HEK293 (cell line): Measurements from ENCODE around the gene GNG12.
A peak's percentile ranks its signal among the peaks of the same experiment; 100 is the strongest.

Experiments
- SP2 ChIP-seq: fragments of 450-650 bp; formaldehyde crosslinking; IDR thresholded peaks from 2 replicates; pipeline ENCODE4 v1.5.1; 2016; ENCODE audit warnings: missing biosample characterization, missing genetic modification characterization
- TCF7L2 ChIP-seq: IDR thresholded peaks from 2 replicates; pipeline ENCODE4 v1.6.1; 2011; ENCODE audit warnings: low read depth, mild to moderate bottlenecking, inconsistent platforms, low read length, moderate library complexity, borderline replicate concordance
- ZFP3 ChIP-seq: fragments of 450-650 bp; formaldehyde crosslinking; IDR thresholded peaks from 2 replicates; pipeline ENCODE4 v1.5.1; 2016; ENCODE audit warnings: low read depth, missing biosample characterization, missing genetic modification characterization
- ZNF350 ChIP-seq: fragments of 450-650 bp; formaldehyde crosslinking; IDR thresholded peaks from 2 replicates; pipeline ENCODE4 v1.5.0; 2017; ENCODE audit warnings: missing biosample characterization, mild to moderate bottlenecking, missing genetic modification characterization
- ZNF549 ChIP-seq: fragments of 450-650 bp; IDR thresholded peaks from 2 replicates; pipeline ENCODE4 v1.5.1; 2018; ENCODE audit warnings: missing biosample characterization, missing genetic modification characterization, mild to moderate bottlenecking, inconsistent platforms, moderate library complexity
- ZNF776 ChIP-seq: fragments of 450-650 bp; formaldehyde crosslinking; IDR thresholded peaks from 2 replicates; pipeline ENCODE4 v1.5.0; 2017; ENCODE audit warnings: missing biosample characterization, missing genetic modification characterization, borderline replicate concordance
- TF ChIP-seq, protein P1 (sequence below): fragments of 450-650 bp; formaldehyde crosslinking; IDR thresholded peaks from 2 replicates; pipeline ENCODE4 v1.5.1; 2016; ENCODE audit warnings: missing biosample characterization, missing genetic modification characterization, low read depth

DNA sequence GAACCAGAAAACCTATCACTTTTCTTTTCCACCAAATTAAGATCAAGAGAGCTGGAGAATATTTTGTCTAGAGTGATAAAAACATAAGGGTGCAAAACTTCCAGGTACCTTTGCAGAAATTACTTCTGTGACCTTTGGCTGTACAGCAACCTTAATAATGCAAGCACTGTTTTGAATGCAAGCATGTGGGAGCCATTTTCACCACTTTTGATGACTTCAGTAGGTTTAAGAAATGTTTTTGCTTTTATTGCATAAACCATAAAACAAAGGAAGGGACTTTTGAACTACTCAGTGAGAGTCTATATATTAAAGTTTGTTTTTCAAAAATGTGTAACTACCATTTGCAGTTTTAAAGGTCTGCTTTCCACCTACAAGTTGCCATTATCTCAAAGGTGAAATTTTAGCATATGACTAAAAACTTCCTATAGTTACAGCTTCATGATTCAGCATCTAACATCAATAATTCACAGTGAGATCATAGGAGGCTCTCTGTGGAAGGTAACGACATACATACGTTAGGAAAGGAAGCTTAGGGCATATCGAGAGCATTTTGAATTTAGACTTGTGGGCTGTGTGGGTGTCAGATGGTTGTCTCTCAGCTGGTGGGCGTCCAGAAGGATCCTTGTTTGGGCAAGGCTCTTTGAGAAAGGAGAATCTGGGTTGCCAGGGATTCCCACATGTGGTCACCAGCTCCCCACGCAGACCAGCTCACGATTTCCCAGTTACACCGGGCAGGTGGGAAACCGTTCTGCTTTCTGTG lies 149.3 kb downstream of the GNG12 start:
- TF ChIP-seq ZFP3 (tag by site-specific recombination) (no peak), ZNF549 (tag by site-specific recombination) (no peak), SP2 (tag by site-specific recombination) (0 out of 2 replicates have a peak, but pooled peaks have one; percentile 12), ZNF776 (no peak), ZNF350 (no peak), TCF7L2 (no peak)
- TF ChIP-seq, protein P1, sequence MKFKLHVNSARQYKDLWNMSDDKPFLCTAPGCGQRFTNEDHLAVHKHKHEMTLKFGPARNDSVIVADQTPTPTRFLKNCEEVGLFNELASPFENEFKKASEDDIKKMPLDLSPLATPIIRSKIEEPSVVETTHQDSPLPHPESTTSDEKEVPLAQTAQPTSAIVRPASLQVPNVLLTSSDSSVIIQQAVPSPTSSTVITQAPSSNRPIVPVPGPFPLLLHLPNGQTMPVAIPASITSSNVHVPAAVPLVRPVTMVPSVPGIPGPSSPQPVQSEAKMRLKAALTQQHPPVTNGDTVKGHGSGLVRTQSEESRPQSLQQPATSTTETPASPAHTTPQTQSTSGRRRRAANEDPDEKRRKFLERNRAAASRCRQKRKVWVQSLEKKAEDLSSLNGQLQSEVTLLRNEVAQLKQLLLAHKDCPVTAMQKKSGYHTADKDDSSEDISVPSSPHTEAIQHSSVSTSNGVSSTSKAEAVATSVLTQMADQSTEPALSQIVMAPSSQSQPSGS = no peak
